SHP77 treated with DMSO at 0.1 percent for 48 hours (cell line): Measurements from ENCODE around the gene GNS.

Experiments used
- DNase-seq: peaks from one replicate; lab custom pipeline; 2025; lab: John Stamatoyannopoulos, UW

The GNS gene

GRCh38 chr12:64673490-64674169, 85.6 kb downstream of the GNS start:
- no peak for DNase-seq

DNA sequence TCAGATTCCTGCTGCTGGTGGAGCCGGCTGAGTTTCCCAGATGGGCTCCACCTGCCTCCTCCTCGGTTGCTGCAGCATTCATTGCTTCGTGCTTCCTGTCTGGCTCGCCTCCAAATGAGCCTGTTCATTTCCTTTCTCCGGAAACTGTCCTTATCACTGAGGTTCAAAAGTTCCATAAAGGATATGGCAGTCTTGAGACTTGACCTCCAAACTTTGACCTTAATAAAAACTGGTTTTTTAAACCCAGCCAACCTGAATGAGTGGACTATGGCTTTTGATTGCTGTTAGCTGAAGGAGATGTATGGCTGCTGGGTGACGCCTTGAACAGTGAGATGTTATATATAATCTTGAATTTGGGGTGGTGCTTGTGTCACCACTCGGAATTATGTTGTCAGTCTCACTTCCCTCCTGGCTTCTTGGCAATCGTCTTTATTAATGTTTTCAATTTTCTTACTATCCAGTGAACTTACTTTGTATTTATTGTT, 86.2 kb downstream of the GNS start:
- DNase-seq: peak; percentile 80

DNA sequence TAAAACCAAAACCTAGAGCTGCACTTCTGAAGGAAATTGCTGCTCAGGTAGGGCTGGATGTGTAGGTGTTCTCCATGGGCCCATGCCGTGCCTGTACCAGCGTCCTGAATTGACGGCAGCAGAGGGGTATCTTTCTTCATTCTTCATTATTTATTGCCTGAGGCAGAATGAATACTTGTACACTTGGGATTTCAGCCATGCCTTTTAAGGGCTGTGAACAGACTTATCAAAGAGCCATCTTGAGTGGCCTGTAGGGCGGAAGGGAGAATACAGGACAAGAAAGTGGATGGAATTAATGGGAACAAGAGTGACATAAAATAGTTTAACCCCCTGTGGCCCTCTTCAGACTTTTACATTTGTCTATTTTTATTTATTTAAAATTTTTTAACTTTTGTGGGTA, 87.5 kb downstream of the GNS start:
- no peak for DNase-seq

DNA sequence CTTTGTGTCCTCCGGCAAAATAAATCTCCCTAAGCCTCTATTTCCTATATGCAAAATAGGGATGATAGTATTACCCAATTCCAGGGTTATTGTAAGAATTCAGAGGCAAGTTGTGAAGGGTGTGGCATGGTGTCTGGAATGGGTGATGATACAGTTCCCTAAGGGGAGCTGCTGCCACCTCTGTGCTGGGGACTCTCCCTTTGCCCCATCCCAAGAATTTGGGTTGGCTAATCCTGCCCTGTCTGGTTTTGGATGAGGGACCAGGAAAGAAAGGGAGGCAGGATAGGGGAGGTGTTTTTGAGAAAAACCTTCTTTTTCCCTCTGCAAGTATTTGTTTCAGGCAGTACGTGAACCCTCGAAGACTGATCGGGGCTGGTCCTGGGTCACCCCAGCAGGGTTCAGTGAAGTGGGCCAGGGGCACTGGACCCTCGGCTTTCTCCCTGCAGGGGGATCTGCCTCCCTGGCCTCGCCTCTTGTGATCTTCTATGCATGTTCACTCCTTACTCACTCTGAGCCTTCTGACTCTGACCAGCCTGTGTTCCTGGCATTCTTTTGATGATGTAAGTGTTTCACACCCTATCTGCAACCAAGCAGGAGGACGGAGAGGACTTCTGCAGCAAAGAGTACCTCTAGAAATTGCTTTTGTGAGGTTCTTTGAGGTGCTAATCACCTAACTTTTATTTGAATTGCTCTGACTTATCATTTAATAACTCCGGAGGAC, 88.1 kb downstream of the GNS start:
- no peak for DNase-seq

DNA sequence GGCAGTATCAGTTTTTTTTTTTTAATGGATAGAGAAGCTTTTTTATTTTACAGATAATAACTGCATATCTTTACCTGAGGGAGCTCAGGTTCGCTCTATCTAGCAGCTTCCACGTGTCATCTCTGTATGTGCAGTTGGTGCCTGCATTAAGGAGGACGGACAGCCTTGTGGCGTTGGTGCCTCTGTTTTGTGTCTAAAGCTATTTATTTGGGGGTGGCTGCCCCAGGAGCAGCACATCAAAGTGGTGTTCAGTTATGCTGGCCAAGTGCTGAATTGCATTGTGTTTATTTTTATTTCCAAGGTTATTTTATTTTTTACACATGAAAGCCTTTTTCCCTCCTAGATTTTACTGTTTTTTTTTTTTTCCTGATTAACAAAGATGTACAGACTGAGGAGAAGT, 89.2 kb downstream of the GNS start:
- DNase-seq: no peak

DNA sequence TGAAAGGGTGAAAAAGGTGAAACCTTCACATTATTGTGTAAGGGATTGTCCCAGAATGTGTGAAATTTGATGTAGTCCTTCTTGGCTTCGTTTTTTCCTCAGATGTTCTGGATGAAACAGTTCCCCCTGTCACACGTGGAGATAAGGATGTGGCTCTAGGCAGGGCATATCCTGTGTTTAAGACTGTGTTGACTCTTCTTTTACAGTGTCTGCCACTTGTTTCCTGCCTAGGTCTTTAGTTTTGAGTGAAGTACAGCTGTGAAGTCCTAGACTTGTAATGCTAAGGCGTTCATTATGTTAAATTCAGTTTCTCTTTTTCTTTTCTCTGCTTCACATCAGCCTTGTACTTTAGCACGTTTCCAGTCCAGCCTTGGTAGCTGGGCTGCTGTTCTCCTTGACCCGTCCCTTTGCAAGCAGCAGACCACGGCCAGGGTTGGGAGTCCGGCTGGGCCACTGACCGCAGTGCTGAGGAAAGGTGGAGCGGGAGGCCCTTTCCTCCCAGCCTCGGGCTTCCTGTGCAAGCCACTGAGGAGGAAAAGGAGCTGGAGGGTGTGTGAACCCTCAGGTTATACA, 89.8 kb downstream of the GNS start:
- no peak for DNase-seq

DNA sequence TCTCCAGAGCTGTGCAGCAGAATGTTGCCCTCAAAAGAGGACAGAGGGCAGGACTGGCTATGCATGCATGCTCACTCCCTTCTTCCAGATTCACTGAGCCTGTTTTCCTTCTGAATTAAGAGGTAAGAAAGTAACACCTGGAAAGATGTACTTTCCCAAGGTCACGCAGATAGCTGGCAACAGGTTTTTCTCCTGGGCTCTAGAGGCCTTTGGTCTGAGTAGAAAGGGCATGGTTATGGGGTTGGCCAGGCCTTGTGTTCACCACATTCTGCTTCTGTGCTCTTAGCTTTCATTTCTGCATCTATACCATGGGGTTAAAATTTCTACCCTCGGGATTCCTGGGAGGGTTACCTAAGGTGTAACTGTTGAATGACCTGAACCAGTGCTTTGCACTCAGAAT, 91.4 kb downstream of the GNS start:
- no peak for DNase-seq

DNA sequence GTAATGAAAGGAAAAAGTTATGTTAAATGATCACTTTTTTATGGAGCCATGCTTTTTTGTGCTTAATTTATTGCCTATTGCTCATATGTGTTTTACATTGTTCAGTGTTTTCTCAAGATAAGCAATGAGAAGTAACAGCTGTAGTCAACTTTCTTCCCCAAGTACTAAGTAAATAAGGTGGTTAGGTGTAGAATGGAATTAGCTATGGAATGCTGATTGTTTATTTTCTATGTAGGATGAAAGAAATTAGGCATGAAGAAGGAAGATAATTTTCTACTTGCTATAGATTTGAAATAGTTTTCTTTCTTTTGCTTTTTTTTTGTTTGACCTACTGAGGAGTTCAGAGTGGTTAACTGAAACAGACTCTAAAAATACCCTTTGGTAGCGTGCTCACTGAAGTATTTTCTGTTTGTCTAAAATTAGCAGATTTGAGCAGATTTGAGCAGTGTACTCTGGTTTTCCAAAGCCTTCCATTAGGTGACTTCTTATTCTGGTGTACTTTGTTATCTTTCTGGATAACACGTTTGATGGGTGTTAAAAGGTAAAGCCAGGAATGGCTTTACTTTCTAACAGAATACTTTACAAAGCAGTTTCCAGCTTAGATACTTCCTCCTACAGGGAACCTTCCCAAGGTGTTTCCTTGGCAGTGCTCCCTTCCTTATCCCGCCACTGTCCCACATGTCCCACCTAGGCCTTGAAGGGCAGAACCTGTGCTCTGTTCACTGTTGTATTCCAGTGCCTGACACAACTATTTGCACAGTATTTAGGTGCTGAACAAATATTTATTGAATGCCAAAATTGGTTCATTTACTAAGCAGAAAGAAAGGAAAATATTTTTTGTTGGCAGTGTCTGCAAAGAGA, 92.9 kb downstream of the GNS start:
- no peak for DNase-seq

- no peak for DNase-seq
Observed at GRCh38 chr12:64665514-64665913, 93.7 kb downstream of the GNS start.
